Vagina (tissue), 2 donors: ENCODE measurements around the gene ATP2B2.

ENCODE experiments used
- CTCF ChIP-seq, 3 experiments: fragments of 450-650 bp in 2 of 3; fragments of 200-600 bp in 1 of 3; sonication (generic) in 1 of 3; IDR thresholded peaks; one replicate each; pipeline ENCODE4 v1.5.1; 2017 to 2019; ENCODE audit warnings: antibody characterized with exemption in 3 of 3, mild to moderate bottlenecking in 2 of 3, moderate library complexity in 2 of 3
- POLR2A ChIP-seq, 2 donors: fragments of 450-650 bp; IDR thresholded peaks; one replicate each; pipeline ENCODE4 v1.6.1; 2017; ENCODE audit warnings: antibody characterized with exemption in 2 of 2, mild to moderate bottlenecking in 2 of 2, moderate library complexity in 2 of 2
- POLR2AphosphoS5 ChIP-seq, 2 donors: sonication (generic); formaldehyde crosslinking; IDR thresholded peaks; one replicate each; pipeline ENCODE4 v1.9.0; 2017; ENCODE audit warnings: antibody characterized with exemption in 2 of 2, mild to moderate bottlenecking in 2 of 2, low read depth in 1 of 2; ENCODE audit not compliant: insufficient read depth in 1 of 2

DNA sequence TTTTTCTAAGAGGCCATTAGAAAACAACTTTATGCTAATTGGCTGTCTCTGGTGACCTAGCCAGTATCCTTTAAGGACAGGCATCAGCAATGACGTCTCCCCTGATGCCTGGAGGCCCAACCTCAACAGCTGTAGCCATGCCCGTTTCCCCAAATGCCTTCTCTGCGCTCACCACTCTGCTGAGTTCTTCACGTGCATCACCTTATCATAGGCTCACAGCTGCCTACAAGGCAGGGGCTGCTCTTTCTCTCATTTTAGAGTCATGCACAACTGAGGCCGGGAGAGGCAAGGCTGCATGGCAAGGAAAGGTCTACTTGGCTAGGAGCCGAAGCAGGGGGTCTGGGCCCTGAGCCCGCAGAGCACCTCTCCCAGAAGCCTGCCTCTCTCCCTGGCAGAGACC is 140.6 kb downstream of the ATP2B2 start:
- no peak for TF ChIP-seq POLR2A (IDR thresholded peaks at IDR 0.05)
- no peak for TF ChIP-seq CTCF (IDR thresholded peaks at IDR 0.05)
- no peak for TF ChIP-seq POLR2AphosphoS5 (IDR thresholded peaks at IDR 0.05; ENCODE audit: insufficient read depth in 1 of 2, low read depth in 1 of 2)
